Measurements from ENCODE around the gene GSAP. TPM values are rescaled to one million over a fixed set of nuclear protein-coding genes. Genes with fewer than 3 reads are reported as not detected.
"Not testable (repeated sequence)": the region's sequence is repeated elsewhere in the genome, so short reads cannot be mapped to it uniquely, and the experiment has no call there.

Gene GSAP
- total and polyA plus RNA-seq, 9 donors, result 4.0 to 19.4 (median 11.2) TPM

- Histone ChIP-seq H3K27me3 (no peaks in the 10 kb centered on the region), H3K9me3 (no peaks in the 10 kb centered on the region), H3K4me3 (no peak overlapping the region), H3K36me3 (no peaks in the 10 kb centered on the region), H3K27ac (no peak overlapping the region), H3K4me1 (ENCODE audit: insufficient read depth) (peaks cover 2% of the 10 kb centered on the region)
- intact Hi-C loops (cut with DNase I), result no loop called here
- DNase-seq, result no peak
- 93 to 95% (median 95%) methylated on average over 4 of the region's 4 CpGs for WGBS, 3 donors
- TF ChIP-seq POLR2A (IDR thresholded peaks at IDR 0.05) (no peak), EP300 (IDR thresholded peaks at IDR 0.05) (no peak), CTCF (IDR thresholded peaks at IDR 0.05) (no peak)
Measured at GRCh38 chr7:77284005-77284404, 132.1 kb downstream of the GSAP start.

GRCh38 chr7:77282897-77283296, 133.3 kb downstream of the GSAP start:
- intact Hi-C loops (cut with DNase I), result no loop called here
- Histone ChIP-seq H3K9me3 (no peaks in the 10 kb centered on the region), H3K4me3 (no peak overlapping the region), H3K27ac (no peak overlapping the region), H3K36me3 (no peaks in the 10 kb centered on the region), H3K4me1 (ENCODE audit: insufficient read depth) (peaks cover 2% of the 10 kb centered on the region), H3K27me3 (no peaks in the 10 kb centered on the region)
- no peak for DNase-seq
- TF ChIP-seq EP300 (IDR thresholded peaks at IDR 0.05) (no peak), POLR2A (IDR thresholded peaks at IDR 0.05) (no peak), CTCF (IDR thresholded peaks at IDR 0.05) (no peak)
- WGBS, 3 donors, result 6 to 11% (median 10%) methylated on average over 1 of the region's 1 CpG

- Histone ChIP-seq H3K36me3 (no peaks in the 10 kb centered on the region), H3K9me3 (no peaks in the 10 kb centered on the region), H3K4me3 (no peak overlapping the region), H3K27ac (no peak overlapping the region), H3K4me1 (ENCODE audit: insufficient read depth) (peaks cover 2% of the 10 kb centered on the region), H3K27me3 (no peaks in the 10 kb centered on the region)
- WGBS, 3 donors, result 60 to 72% (median 70%) methylated on average over 3 of the region's 3 CpGs
- TF ChIP-seq CTCF (IDR thresholded peaks at IDR 0.05), result no peak
- TF ChIP-seq POLR2A (IDR thresholded peaks at IDR 0.05), result no peak
- TF ChIP-seq EP300 (IDR thresholded peaks at IDR 0.05), result no peak
- intact Hi-C loops (cut with DNase I), result no loop called here
- no peak for DNase-seq
Measured at GRCh38 chr7:77281780-77282478, 134.2 kb downstream of the GSAP start.

GRCh38 chr7:77276120-77276519, 140.0 kb downstream of the GSAP start:
- intact Hi-C loops (cut with DNase I), result no loop called here
- H3K4me3 ChIP-seq, result no peak overlapping the region
- no peak overlapping the region for H3K27ac ChIP-seq
- WGBS, 3 donors, result 54 to 82% (median 75%) methylated on average over 4 of the region's 4 CpGs
- H3K9me3 ChIP-seq, result no peaks in the 10 kb centered on the region
- H3K27me3 ChIP-seq, result no peaks in the 10 kb centered on the region
- H3K4me1 ChIP-seq (ENCODE audit: insufficient read depth), result peaks cover under 1% of the 10 kb centered on the region
- H3K36me3 ChIP-seq, result no peaks in the 10 kb centered on the region
- TF ChIP-seq EP300 (IDR thresholded peaks at IDR 0.05) (no peak), POLR2A (IDR thresholded peaks at IDR 0.05) (no peak), CTCF (IDR thresholded peaks at IDR 0.05) (no peak)
- DNase-seq, result no peak

- H3K27me3 ChIP-seq; intact Hi-C loops (cut with DNase I); H3K27ac ChIP-seq; H3K36me3 ChIP-seq; H3K4me3 ChIP-seq; H3K9me3 ChIP-seq; DNase-seq; H3K4me1 ChIP-seq (ENCODE audit: insufficient read depth): not testable (repeated sequence)
- WGBS, 3 donors, result 53 to 57% (median 57%) methylated on average over 2 of the region's 2 CpGs
Measured at GRCh38 chr7:77275663-77276062, 140.5 kb downstream of the GSAP start.

Measured in ovary (tissue), 9 donors.